GM13976 (cell line): ENCODE data around the gene CCL19.

Experiments
- DNase-seq: peaks from one replicate; pipeline ENCODE4 v3.0.0; 2012; ENCODE audit warnings: low spot score
- CTCF ChIP-seq: IDR thresholded peaks from 2 replicates; pipeline ENCODE4 v1.5.1; 2012; ENCODE audit warnings: borderline replicate concordance, mild to moderate bottlenecking; ENCODE audit not compliant: insufficient read depth; ENCODE audit errors: extremely low read depth, missing control alignments, control extremely low read depth
- in situ Hi-C: fragments of 300-500 bp; cut with MboI; formaldehyde crosslinking; loops from one replicate; pipeline ENCODE4 v1.12.0; 2022; ENCODE audit warnings: low sequenced_read_pairs, mixed read lengths, inconsistent platforms; ENCODE audit not compliant: unreplicated experiment

Gene CCL19

GRCh38 chr9:34664281-34665066 is 26.6 kb downstream of the CCL19 start:
- in situ Hi-C loops, result no loop called here
- peak; percentile 76 for DNase-seq
- TF ChIP-seq CTCF, result peak; percentile 78

GRCh38 chr9:34663303-34663605 is 27.8 kb downstream of the CCL19 start:
- DNase-seq, result no peak
- no peak for TF ChIP-seq CTCF
- in situ Hi-C loops, result no loop called here

- in situ Hi-C loops, result no loop called here
- TF ChIP-seq CTCF, result no peak
- no peak for DNase-seq
These were observed 28.4 kb downstream of the CCL19 start, which contains the start of gene CCL27 for GRCh38 chr9:34662526-34663302. Gene CCL27, minus strand, starts transcription at chr9:34662657. Its CDS starts 24 bp downstream, at chr9:34662633.

GRCh38 chr9:34659592-34660253 is 31.4 kb downstream of the CCL19 start:
- in situ Hi-C loops, result no loop called here
- DNase-seq, result no peak
- TF ChIP-seq CTCF, result no peak

- in situ Hi-C loops, result no loop called here
- TF ChIP-seq CTCF, result no peak
- DNase-seq, result no peak
These were observed 32.6 kb downstream of the CCL19 start for GRCh38 chr9:34658461-34658860.

- TF ChIP-seq CTCF, result no peak
- DNase-seq, result no peak
- in situ Hi-C loops, result no loop called here
These were observed 34.1 kb downstream of the CCL19 start for GRCh38 chr9:34656992-34657391.
